GM18909 (cell line): Measurements from ENCODE around the gene TMEM18.

Source experiments
- ATAC-seq: cut with Tn5 transposase; IDR thresholded peaks from one replicate; pipeline ENCODE4 v1.9.1; 2021; ENCODE audit warnings: mild to moderate bottlenecking; ENCODE audit not compliant: unreplicated experiment, poor library complexity

The TMEM18 gene

DNA sequence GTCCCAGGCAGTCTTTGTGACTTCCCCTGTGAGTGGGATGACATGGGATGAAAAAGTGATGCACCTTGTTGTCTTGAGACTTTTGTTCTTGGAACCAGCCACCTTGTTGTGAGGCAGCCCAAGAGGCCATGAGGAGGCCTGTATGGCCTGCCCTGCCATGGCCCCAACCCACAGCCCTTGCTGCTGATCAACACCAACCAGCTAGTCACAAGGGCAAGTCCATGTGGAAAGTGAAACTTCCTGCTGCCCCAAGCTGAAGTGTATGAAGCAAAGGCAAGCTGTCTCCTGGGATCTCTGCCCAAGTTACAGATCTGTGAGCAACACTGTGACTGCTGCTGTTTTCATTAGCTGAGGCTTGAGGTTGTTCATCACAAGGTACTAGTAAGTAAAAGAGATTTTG, 21.6 kb downstream of the TMEM18 start:
- no peak for ATAC-seq

GRCh38 chr2:654896-655295, 22.3 kb downstream of the TMEM18 start:
- ATAC-seq: no peak

DNA sequence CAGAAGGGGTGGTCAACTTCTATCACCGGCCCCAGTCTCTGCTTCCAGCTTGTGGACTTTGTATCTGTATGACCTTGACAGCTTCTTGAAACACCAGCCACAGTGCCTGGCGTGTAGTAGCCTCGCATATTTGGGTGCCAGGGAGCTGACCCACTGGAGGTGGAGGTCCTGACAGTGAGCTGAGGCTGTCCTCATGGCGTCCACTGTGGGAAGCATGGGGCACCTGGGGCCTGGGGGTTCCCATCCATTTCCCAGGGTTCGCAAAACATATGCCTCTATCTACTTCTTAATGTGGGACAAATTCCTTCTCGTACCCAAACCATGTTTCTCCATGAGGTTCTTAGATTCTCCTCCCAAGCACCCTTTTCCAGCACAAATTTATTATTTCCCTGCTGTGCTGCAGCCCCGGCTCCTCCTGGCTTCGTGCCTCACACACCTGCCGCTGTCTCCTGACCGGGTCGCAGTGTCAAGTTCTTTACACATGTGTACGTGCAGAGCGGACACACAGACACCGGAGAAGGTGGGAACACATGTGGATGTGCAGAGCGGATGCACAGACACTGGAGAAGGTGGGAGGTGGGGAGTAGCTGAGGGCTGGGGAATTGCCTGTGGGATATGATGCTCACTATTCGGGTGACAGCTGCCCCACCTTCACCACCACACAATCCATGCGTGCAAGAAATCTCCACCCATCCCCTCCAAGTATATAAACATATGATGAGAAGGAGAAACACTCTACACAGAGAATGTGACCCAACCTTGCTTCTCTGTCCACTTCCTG, 23.4 kb downstream of the TMEM18 start:
- no peak for ATAC-seq

- no peak for ATAC-seq
Measured at GRCh38 chr2:652881-653480, 24.2 kb downstream of the TMEM18 start.

DNA sequence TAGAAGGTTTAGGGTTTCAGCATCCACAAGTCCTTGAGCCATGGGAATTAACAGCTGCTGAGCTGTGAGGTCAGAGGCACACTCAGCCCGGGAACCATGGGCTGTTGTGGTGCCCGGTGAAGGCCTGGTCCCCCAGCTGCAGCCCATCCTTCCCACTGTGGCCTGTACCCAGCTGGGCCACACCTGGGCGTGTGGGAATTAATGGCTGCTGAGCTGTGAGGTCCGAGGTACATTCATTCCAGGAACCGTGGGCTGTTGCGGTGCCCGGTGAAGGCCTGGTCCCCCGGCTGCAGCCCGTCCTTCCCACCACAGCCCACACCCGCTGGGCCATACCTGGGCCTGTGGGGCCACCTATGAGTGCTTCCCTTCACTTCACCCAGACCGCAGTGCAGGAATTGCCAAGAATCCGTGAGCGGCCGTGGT, 25.2 kb downstream of the TMEM18 start:
- ATAC-seq: no peak

DNA sequence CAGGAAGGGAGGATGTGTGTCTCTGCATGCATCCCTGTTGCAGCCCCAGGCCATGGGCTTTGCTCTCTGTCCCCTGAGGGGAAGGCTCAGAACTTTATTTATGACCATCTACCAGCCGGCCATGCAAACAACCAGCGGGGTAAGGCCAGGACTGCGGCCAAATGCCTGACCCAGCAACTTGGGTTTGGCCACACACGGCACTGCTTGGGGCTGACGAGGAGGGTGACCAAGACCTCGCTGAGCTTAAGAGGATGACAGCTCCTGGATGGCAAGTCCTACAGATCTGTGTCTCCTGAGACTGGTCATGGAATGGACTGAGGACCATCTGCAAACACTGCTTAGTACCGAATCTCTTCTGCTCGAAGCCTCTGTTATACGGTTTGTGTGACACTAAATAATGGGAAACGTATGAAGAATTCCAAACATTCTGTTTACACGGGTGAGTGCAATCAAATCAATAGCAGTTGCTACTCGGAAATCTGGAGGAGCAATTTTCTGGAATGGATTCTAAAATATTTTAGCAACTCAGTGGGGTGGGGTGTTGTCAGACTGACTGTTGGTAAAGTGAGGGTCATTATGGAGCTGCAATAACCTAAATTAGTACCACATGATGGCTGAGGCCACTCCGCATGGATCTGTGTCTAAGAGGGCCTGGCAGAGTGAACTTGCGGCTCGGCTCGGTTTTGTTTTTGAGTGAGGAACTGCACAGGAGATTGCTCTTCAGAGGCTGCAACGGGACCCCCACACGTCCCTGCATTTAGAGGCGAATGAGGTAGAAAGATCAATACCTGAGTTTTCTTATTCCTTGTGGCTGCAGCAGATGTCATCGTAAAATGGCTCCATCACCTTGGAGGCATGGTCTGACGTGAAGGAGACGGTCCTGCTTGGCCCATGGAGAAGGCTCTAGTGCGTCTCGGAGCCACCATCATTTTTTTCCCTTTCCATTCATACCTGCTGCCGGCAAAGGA, 26.6 kb downstream of the TMEM18 start:
- ATAC-seq: no peak

GRCh38 chr2:649426-650342, 27.5 kb downstream of the TMEM18 start:
- no peak for ATAC-seq

DNA sequence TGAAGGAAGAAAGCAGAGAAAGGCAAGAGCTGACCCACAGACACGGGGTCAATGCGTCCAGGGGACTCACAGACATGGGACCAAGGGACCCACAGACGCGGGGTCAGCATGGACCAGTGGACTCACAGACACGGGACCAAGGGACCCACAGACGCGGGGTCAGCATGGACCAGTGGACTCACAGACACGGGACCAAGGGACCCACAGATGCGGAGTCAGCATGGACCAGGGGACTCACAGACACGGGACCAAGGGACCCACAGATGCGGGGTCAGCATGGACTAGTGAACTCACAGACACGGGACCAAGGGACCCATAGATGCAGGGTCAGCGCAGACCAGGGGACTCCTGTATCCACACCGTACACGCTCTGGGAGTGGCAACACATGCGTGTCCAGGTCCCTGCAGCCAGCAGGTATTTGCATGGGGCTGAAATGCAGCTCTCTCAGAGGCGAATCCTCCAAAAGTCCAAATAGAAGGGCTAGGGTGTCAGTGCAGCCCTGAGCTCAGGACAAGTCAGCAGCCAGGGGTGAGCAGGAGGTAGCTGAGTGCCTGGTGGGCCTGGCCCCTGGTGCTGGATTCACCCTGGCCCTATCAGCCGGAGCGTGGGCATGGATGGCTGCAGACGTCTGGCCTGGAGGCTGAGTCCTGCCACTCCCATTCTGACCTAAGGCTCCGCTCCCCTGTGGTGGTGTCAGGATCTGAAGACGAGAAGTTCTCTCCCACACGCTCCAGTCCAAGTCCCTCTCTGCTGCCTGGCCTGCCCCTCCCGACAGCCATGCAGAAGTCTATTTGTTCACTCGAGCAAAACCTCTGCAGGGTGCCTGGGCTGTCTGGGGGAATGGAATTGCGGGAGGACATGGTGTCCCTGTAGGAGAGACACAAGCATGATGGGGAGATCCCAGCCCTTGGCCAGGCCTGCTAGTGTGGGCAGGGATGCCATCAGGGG, 28.5 kb downstream of the TMEM18 start:
- no peak for ATAC-seq

DNA sequence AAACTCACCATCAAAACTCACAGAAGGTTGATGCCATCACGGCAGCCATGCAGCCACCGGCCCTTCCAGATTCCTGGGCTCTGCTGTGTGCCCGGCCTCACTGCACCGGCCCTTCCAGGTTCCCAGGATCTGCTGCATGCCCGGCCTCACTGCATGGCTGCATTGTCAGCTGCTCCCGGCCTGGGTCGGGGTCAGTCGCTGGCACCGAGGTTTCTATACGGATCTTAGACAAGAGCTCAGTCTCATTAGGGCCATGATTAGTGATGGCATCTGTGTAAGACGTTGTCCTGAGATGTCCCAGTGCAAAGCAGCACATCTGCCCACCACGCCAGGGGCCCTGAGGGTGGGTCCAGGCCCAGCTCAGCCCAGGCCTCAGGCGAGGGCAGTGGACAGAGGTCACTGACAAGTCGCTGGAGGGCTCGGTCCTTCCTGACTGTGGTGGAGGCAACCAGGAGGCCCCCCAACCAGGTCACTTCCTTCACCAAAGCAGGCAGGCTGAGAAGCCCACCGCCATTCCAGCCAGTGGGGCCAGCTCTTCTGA, 29.4 kb downstream of the TMEM18 start:
- ATAC-seq: no peak

GRCh38 chr2:647003-647560, 30.1 kb downstream of the TMEM18 start:
- no peak for ATAC-seq

DNA sequence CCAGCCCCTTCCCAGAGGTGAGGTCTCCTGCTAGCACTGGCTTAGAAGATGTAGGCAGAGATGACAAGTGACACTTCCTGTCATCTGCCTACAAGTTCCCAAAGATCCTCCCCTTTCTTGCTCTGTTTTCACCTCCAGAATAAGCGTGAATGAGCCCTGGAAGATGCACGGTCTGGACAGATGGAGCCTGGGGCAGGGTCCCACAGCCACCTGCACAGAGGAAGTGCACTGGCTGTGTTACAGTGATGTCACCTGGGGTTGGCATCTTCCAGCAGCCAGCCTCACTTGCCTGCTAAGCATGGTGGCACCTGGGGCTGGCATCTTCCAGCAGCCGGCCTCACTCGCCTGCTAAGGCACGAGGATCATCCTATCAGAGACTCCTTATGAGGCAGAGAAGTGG, 32.3 kb downstream of the TMEM18 start:
- no peak for ATAC-seq

DNA sequence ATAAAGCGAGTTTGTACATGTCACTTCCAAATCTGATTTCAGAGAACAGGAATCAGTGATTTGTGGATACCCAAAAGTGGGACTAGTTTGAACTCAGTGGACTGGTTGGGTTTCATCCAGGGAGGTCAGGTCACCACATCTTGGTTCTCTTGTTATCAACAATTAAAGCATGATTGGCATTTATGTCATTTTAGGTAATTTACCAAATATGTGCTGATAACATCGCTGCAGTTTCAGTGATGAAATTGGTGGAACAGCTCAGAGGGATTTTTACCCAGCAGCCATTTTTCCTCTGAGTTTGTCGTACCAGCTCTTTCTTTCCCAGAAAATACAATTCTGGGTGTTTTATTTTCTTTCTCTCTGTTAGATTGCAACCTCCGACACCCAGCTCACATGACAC, 33.4 kb downstream of the TMEM18 start:
- no peak for ATAC-seq

- ATAC-seq: no peak
Measured at GRCh38 chr2:643334-643733, 33.9 kb downstream of the TMEM18 start.

DNA sequence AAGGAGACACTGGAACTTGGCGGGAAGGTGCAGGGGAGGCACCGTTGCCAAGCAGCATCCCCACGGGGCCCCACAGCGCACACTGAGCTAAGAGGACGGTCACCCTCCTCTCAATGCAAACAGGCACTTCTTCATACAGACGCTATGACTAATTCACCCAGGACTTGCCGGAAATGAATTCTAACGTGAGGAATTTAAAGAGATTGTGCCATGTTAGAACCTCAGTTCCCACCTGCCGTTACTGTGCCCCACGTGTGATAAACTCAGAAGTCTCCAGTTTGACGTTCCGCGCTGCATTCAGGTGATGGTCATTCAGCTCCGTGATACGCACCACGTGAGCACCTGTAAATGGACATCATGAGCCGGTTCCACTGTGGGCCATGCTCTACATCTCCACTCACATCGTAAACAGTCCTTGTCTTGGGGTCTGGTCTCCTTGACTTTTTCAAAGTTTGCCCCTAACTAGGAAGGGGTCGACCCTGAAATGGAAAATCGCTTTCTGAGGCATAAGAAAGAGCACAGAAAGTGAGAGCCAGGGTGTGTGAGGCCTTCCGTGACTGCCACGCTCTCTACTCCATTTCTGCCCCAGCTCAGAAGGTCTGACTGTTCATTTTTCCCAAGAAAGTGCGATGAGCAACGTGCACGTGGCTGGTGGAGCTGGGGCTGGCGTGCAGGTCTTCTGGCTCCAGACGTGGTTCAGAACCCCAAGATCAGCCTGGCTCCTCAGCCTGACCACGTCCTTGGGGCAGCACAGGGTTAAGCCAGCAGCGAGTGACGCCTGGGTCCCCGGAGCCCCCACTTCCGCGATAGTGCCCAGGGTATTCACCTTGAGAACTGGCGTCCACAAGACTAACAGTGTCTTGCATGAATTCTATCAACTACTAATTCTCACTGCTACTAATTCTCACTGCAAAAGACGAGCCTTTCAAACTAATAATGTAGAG, 35.1 kb downstream of the TMEM18 start:
- no peak for ATAC-seq

GRCh38 chr2:641164-641871, 35.9 kb downstream of the TMEM18 start:
- no peak for ATAC-seq

DNA sequence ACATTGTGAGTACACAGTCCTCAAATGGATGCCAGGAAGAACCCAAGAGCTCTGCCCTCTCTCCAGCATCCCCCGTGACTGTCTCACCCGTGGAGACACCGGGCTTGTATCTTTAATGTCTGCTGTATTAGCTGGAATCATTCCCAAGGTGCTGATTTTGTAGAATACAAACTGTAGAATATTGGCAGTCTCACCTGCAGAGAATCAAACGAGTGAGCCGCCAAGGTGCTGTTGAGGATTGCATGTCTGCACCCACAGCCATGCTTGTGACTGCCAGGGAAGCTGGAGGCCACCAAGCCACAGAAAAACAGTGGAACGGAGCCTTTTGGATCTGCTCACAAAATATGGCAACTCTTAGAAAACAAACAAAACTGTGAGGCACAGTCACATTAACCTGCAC, 37.5 kb downstream of the TMEM18 start:
- no peak for ATAC-seq

GRCh38 chr2:637804-638203, 39.4 kb downstream of the TMEM18 start:
- no peak for ATAC-seq
